Left lobe of liver (tissue), 2 donors: ENCODE measurements around the gene SPACA6. TPM values are rescaled to one million over a fixed set of nuclear protein-coding genes. Genes with fewer than 3 reads are reported as not detected.
"Not testable (repeated sequence)": the region's sequence is repeated elsewhere in the genome, so short reads cannot be mapped to it uniquely, and the experiment has no call there.

ENCODE experiments used
- ATAC-seq: fragments of 200-7000 bp; cut with Tn5 transposase; one replicate; pipeline ENCODE4 v1.9.1; 2020; ENCODE audit warnings: mild to moderate bottlenecking, moderate library complexity
- DNase-seq: peaks from one replicate; pipeline ENCODE4 v3.0.0-alpha.2; 2020; ENCODE audit warnings: low spot score
- total RNA-seq: library from RNA; stranded (reverse); gene quantifications from one replicate; pipeline ENCODE4 v1.2.1, GENCODE V29; 2021
- donor health status: DM: no; HTN: no; CAD: no; lungs with moderate emphysema.
- donor health status: DM: no; HTN: yes; CAD: no.

The SPACA6 gene, protein sequence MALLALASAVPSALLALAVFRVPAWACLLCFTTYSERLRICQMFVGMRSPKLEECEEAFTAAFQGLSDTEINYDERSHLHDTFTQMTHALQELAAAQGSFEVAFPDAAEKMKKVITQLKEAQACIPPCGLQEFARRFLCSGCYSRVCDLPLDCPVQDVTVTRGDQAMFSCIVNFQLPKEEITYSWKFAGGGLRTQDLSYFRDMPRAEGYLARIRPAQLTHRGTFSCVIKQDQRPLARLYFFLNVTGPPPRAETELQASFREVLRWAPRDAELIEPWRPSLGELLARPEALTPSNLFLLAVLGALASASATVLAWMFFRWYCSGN
- total RNA-seq = 4.3 TPM

DNA sequence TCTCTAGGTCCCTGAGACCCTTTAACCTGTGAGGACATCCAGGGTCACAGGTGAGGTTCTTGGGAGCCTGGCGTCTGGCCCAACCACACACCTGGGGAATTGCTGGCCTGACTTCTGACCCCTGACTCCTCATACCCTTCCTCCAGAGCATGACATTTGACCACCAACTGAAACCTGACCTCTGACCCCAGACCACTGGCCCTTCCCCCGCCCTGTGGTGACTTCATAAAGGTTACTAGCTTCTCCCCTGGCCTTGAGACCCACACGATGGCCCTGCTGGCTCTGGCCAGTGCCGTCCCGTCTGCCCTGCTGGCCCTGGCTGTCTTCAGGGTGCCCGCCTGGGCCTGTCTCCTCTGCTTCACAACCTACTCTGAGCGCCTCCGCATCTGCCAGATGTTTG lies at the start of gene SPACA6:
Gene SPACA6 (plus strand): TSS at position 71 of the 400 bp plus-strand sequence. CDS start 197 bp downstream, at position 268.
- ATAC-seq (no peak), DNase-seq (no peak)

DNA sequence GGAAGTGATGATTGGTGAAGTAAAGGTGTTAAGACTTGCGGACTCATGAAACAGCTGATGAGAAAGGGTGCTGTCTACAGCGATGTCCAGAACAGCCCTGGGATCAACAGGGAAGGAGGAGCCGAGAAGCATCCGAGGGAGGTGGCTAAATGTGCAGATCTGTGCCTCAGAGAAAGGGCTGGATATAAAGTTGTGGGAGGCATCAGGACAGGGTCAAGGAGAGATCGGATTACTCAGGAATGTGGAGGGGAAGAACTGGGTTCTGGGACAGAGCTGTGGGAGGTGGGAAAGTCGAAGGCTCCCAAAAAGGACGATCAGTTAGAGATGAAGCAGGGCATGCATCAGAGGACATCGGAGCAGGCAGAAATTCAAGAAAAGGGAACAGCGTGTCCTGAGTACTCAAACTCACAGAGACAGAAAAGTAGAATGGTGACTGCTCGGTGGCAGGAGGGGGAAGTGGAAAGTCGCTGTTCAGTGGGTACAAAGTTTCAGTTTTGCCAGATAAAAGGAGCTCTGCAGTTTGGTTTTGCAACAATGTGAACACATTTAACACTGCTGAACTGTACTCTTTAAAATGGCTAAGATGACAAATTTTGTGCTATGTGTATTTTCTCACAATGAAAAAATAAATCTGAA lies 48.4 kb upstream of the SPACA6 start:
- DNase-seq = no peak
- ATAC-seq = no peak

DNA sequence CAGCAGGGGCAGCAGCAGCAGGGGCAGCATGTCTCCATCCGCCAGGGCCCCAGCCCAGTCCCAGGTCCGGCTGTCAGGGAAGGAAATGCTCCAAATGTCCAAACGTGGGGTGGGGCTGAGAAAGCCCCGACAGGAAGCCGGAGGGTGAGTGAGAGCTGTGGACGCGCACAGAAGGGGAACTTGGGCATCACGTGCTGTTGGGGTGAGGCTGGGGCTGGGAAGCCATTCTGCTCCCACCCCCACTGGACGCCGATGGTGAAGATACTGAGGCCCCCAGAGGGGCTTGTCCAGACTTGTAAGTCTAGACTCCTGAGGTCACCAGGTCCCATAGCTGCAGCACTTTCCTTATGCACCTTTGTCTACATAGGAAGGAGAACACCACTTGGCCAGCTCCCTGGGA lies 46.4 kb upstream of the SPACA6 start, which contains the start of gene SIGLEC14:
Gene SIGLEC14 (minus strand): TSS at position 96 of the 400 bp plus-strand sequence. CDS start 66 bp downstream, at position 30.
- peak; percentile 50 for ATAC-seq
- not testable (repeated sequence) for DNase-seq

DNA sequence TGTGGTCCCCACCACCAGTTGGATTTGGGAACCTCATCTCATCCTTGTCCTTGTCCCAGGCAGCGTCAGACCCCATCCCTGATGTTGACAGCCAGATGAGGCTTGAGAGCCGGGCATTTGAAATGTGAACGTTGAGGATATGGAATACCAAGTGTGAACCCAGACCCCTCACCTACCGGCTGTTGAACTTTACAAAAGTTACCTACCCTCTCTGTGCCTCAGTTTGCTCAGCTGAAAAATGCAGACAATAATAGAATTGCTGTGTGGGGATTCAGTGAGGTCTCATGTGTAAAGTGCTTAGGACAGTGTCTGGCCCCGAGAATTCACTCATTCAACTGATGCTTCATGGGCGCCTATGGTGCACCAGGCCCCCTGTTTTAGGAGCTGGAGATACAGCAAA lies 45.8 kb upstream of the SPACA6 start:
- DNase-seq (no peak), ATAC-seq (no peak)

DNA sequence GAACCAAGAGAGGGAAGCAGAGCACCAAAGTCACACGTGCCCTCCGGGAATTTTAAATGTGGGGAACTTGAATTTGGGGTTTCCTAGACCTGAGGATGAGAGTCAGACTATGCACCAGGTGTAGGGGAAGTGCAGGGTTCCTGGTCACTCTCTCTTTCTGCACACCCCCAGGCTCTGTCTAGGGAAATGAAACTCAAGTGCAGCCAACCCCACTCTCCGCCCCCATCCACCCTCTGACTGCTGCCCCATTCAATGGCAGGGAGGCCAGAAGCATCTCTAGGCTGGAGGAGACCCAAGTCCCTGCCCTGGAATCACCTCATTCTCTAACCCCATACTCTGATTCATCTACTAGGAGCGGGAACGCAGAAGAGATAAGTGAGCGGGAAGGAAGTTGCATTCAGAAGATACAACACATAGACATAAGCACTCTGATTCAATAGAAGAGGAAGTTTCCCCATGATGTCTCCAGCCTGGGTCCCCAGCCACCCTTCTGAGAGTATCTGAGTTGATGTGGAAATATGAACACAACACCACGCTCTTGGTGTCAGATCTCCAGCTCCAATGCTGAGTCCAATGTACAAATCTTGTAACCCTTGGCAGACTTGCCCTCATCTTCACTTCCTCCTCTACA lies 41.8 kb upstream of the SPACA6 start:
- DNase-seq = no peak
- peak; percentile 44 for ATAC-seq

DNA sequence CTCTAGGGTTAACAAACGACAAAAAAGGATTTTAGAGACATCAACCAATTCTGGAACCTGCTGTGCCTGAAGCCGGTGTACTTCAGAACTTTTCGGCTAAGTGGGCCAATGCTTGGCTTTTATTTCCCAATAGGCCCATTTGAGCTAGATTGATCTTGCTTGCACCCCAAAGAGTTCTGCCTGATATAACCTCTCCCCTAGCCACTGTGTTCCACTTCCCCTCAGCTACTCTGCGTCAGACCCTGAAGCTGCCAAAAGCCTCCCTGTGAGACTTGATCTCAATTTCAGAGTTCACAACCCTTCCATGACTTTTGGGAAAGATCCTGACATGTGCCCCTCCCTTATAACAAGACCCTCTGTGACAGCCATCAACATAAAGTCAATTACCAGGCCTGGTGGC lies 40.9 kb upstream of the SPACA6 start:
- ATAC-seq (peak; percentile 27), DNase-seq (no peak)

DNA sequence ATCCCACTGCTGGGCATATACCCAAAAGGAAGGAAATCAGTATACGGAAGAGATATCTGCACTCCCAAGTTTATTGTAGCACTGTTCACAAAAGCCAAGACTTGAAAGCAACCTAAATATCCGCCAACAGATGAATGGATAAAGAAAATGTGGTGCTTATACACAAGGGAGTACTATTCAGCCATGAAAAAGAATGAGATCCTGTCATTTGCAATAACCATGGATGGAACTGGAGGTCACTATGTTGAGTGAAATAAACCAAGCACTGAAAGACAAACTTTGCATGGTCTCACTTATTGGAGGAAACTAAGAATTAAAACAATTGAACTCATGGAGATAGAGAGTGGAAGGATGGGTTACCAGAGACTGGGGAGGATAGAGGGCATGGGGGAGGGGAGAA lies 40.0 kb upstream of the SPACA6 start:
- ATAC-seq = no peak

DNA sequence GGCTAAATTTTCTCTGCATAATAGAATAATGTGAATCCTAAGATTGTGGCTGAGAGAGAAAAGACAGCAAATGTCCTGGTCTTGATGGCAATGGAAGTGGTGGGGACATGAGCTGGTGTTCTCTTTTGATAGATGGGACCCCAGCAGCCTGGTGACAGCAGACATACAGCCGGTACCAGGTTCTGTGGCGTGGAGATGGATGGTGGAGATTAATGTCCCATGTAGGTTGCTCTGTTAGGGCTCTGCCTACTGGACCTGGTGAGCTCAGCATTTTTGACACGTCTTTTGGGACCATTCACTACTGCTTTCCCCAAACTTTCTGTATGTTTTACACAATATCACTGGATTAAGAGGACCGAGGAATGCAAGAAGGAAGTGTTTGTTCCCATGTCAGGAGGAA lies 38.3 kb upstream of the SPACA6 start:
- DNase-seq = no peak
- no peak for ATAC-seq

More for the DNA sequence above, 40.0 kb upstream of the SPACA6 start:
- DNase-seq = no peak

DNA sequence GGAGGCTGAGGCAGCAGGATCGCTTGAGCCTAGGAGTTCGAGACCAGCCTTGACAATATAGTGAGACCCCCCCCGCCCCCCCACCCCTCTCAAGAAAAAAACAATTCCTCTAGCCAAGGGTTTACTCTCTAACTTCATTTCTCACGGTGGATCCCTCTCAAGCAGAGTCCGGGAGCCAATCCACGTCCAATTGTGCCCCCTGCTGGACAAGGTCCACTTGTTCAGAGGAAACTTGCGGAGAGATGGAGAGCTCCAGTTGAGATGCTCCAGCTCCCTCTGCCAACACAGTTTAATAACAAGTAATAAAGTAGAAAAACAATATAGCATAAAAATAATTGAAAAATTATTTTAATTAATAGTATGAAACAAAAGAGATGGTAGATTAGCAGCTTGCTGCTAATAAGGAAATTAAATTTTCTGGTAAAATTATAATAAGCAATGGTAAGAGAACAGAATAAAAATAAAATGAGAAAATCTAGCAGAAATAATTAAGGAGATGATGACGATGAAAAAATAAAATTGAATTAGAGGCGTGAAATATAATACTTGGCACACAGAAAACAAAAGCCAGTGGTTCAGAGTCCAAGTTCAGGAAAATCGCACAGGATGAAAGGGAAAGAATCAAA lies 32.0 kb upstream of the SPACA6 start:
- DNase-seq (no peak), ATAC-seq (peak; percentile 68)

DNA sequence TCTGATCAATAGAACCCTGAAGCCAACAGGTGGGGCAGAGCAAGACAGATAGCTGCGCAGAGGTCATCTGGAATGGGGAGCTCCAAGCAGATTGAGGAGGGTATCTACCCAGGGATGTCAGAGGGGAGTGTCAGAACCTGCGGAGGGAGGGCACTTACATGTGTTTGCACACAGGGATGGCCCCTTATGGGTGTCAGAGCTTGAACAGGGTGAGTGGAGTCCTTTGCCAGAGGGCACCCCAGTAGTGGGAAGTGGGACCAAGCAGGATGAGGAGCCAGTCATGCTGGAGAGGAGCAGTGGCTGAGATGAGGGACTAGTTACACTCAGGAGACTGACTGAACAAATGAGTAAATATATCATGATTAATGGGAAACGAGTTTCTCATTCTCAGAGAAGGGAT lies 29.5 kb upstream of the SPACA6 start:
- no peak for DNase-seq

DNA sequence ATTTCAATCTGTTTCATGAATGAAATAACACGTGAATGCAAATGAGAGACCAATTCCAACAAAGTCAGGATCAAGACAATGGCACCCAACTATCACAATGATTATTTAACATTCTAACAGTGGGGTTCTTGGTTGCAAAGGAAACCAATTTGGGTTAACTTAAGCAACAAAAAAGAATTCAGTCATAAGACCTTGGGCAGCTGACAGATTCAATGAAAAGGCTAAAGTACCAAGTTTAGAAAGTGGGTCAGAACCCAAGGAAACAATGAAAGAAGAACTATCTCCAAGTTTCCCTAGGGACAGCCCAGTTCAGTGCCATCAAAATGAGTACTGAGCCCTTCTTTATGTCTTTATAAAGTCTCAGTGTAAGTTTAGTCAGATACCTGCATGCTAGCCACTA lies 29.0 kb upstream of the SPACA6 start:
- ATAC-seq (no peak), DNase-seq (no peak)

More for the DNA sequence above, 29.5 kb upstream of the SPACA6 start:
- no peak for ATAC-seq

DNA sequence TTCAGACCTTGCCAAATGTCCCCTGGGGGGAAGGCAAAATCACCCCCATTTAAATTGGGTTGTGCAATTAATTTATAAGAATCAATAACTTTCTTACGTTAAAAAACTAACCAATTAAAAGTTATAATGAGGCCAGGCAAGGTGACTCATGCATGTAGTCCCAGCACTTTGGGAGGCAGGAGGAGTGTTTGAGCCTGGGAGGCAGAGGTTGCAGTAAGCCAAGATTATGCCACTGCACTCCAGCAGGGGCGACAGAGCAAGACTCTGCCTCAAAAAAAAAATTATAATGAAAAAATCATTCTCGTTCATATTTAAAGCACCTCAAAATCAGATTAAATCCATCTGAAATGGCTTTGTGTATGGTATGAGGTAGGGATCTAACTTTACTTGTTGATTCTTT lies 28.1 kb upstream of the SPACA6 start:
- ATAC-seq = no peak

DNA sequence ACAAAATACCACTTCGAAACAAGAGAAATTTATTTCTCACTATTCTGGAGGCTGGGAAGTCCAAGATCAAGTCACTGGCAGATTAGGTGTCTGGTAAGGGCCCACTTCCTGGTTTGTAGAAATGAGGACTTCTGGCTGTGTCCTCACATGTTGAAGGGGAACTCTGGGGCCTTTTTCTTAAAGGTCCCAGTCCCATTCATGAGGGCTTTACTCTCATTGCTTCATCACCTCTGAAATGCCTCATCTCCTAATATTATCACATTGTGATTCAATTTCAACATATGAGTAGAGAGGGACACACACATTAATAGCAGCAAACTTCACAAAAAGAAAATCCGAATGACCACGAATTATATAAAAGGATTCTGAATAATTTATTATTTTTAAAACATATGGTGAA lies 24.9 kb upstream of the SPACA6 start:
- ATAC-seq = no peak

More for the DNA sequence above, 28.1 kb upstream of the SPACA6 start:
- no peak for DNase-seq

DNA sequence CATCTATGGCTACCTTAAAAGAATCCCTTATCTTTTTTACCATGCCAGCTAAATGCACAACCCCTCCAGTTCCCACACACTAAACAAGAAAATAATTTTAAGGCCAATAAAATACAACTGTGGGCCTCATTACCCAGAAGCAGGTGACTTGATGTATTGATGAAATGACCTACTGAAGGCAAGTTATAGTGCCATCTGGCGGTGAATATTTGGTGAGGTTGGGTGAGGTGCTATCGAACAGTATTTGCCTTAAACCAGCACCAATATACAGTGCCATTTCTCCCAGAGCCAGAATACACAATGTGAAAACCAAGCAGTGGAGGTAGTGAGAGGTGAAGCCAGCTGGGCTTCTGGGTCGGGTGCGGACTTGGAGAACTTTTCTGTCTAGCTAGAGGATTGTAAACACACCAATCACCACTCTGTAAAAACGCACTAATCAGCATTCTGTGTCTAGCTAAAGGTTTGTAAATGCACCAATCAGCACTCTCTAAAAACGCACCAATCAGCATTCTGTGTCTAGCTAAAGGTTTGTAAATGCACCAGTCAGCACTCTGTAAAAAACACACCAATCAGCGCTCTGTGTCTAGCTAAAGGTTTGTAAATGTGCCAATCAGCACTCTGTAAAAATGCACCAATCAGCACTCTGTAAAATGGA lies 17.1 kb upstream of the SPACA6 start:
- not testable (repeated sequence) for DNase-seq, ATAC-seq

More for the DNA sequence above, 24.9 kb upstream of the SPACA6 start:
- no peak for DNase-seq

DNA sequence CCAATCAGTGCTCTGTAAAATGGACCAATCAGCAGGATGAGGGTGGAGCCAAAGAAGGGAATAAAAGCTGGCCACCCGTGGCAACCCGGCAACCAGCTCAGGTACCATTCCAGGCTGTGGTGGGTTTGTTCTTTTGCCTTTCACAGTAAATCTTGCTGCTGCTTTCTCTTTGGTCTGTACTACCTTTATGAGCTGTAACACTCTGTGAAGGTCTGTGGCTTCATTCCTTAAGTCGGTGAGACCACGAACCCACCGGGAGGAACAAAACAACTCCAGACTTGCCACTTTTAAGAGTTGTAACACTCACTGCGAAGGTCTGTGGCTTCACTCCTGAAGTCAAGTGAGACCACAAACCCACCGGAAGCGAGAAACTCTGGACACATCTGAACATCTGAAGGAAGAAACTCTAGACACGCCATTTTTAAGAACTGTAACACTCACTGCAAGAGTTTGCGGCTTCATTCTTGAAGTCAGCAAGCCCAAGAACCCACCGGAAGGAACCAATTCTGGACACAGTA lies 16.5 kb upstream of the SPACA6 start:
- no peak for ATAC-seq
- no peak for DNase-seq

DNA sequence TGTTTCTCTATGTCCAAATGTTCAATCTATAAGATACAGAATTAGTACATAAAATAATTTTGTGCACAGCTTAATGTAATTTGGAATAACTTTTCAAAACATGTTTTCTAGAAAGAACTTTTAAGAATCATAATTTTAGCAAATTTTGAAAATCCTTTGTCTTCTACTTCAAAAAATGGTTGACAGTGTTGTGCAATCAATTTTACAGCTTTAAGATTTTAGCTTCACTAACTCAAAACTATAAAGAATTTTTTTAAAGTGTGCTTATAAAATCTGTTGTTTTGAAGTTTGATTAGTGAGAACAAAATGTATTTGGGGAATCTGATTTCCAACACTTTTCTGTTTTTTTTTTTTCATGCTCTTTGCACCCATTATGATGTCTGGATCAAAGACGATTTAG lies 12.7 kb upstream of the SPACA6 start:
- ATAC-seq = no peak
- DNase-seq = no peak

DNA sequence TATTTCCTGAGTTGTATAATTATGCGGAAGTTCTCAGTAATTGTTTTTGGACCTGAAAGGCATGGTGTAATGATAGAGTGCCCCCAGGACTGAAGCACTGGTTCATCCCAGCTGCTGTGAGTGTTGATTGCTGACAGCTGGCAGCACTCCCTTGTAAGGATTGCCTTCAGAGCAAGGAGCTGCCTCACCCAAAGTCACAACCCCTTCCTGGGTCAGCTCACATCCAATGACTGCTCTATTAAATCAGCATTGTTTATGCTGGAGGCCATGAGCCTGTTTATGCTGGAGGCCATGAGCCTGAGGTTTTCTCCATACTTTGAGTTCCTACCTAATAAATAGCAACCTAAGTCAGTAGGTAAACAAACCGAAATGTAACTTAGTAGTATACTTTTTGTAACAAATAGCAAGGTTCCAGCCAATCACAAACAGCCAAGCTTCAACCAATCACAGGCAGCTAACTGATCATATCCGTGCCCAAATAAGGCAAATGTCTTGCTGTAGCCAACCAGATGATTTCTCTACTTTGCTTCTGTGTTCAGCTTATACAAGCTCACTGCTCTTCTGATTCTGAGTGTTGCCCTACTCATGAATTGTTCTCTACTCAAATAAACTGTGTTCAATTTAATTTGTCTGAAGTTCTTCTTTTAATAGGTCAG lies 11.7 kb upstream of the SPACA6 start:
- ATAC-seq = no peak
- no peak for DNase-seq

DNA sequence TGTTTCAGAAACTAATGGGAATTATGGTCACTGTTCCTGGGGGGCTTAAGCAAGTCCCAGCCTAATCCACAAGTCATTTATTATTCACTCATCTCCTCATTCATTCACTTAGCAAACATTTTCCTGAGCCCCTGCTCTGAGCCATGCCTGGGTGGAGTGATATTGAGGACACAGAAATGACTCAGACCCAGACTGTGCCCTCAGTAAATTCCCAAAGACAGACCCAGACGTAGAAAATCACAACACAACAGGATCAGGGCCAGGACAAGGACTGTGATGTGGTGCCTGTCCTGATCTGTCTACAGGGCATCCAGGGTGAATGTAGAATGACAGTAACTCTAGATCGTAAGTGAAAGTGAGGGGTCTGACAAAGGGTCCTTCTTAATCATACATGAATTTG lies 7.0 kb upstream of the SPACA6 start:
- ATAC-seq (no peak), DNase-seq (no peak)

DNA sequence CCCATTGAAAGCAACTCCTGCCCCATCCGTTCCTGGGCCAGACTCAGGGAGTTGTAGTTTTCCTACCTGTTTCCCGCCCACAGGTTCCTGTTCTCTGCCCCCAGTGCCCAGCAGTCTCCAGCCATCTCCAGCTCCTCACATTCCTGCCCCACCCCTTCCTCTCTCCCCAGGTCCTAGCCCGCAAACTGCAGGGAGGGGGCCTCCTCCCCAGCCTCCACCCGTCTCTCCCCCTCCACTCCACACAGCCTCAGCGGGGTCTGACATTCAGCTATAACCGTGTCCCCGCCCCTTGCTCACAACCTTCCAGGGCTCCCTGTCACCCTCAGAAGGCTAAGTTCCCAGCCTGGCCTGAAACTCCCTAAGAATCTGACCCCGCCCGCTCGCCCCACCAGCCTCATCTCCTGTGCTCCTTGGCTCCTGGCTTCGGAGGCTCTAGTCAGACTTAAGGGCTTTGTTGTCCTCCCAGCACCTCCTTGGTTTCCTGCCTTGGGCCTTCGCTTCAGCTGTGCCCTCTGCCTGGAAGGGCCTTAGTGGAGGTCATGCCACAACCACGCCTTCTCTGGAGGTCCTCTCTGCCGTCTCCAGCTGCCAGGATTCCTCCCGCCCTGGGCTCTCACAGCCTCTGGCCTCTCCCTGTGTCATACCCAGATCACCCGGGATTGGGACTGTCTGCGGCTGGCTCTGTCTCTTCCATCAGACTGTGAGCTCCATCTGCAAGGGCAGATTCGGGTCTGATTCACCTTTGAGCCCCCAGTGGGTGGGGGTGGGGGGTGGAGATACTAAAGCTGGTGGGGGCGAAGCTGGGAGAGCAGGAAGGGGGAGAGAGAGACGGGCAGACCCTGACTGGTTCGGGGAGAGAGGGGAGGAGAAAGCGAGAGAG lies 5.1 kb upstream of the SPACA6 start:
- peak; percentile 21 for ATAC-seq
- DNase-seq = no peak
